LNCaP clone FGC (cell line): Measurements from ENCODE around the gene NOP53.
"Not testable (repeated sequence)": the region's sequence is repeated elsewhere in the genome, so short reads cannot be mapped to it uniquely, and the experiment has no call there.

Experiments used
- DNase-seq: peaks from one replicate; pipeline ENCODE4 v3.0.0-alpha.2; 2011; ENCODE audit warnings: low read depth
- H3K4me3 ChIP-seq: 2 replicates; pipeline ENCODE4 v1.5.1; 2011; ENCODE audit warnings: mild to moderate bottlenecking, low read depth, low read length, control low read depth
- CTCF ChIP-seq: IDR thresholded peaks from 2 replicates; pipeline ENCODE4 v1.5.1; 2012; ENCODE audit warnings: mild to moderate bottlenecking; ENCODE audit not compliant: control insufficient read depth, insufficient read depth; ENCODE audit errors: extremely low read depth

The NOP53 gene

GRCh38 chr19:47762151-47762550 is 16.8 kb downstream of the NOP53 start:
- H3K4me3 ChIP-seq: no peak overlapping the region
- no peak for DNase-seq
- TF ChIP-seq CTCF: no peak

GRCh38 chr19:47762615-47763308 is 17.4 kb downstream of the NOP53 start:
- no peak for TF ChIP-seq CTCF
- DNase-seq: no peak
- no peak overlapping the region for H3K4me3 ChIP-seq

GRCh38 chr19:47764705-47765104 is 19.4 kb downstream of the NOP53 start:
- H3K4me3 ChIP-seq, DNase-seq: not testable (repeated sequence)

GRCh38 chr19:47765523-47766358 is 20.4 kb downstream of the NOP53 start:
- TF ChIP-seq CTCF: peak; percentile 45
- H3K4me3 ChIP-seq: no peak overlapping the region
- DNase-seq: no peak

DNA sequence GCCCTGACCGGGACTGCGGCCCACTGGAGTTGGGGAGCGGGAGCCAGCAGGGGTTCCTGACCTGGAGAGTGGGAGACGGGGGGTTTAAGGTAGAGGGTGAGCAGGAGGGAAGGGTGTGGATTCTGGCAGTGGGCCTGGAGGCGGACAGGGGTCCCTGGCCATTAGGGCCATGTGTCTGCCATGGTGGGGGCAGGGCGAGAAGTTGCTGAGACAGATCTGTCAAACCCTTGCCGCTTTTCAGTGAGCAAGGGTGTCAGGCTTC is 20.9 kb downstream of the NOP53 start:
- DNase-seq: no peak
- H3K4me3 ChIP-seq: no peak overlapping the region
- TF ChIP-seq CTCF: no peak

- no peak for TF ChIP-seq CTCF
- DNase-seq: no peak
- H3K4me3 ChIP-seq: no peak overlapping the region
Observed at GRCh38 chr19:47766670-47767069, 21.3 kb downstream of the NOP53 start.

DNA sequence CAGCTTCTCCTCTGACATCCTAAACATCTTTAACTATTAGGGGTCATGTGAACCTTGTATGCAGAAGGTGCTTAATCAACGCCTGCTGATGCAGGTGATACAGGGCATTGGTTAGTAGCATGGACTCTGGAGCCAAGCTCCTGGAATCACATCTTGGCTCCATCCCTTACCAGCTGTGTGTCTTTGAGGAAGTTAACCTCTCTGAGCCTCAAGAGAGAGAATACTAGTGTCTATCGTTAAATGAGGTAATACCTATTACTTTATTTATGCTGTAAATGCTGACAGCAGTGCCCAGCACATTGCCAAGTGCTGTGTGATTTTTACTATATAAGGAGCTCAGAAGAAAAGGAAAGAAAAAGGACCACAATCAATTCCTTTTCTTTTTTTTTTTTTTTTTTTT is 22.0 kb downstream of the NOP53 start:
- DNase-seq: no peak
- TF ChIP-seq CTCF: no peak
- H3K4me3 ChIP-seq: no peak overlapping the region
